HepG2 (cell line): ENCODE results near the gene JMJD6. TPM values are rescaled to one million over a fixed set of nuclear protein-coding genes. Genes with fewer than 3 reads are reported as not detected.
A peak's percentile ranks its signal among the peaks of the same experiment; 100 is the strongest.

Experiments used
- CAMTA2 ChIP-seq: sonication (generic); formaldehyde crosslinking; IDR thresholded peaks from 2 replicates; pipeline ENCODE4 v1.4.0; 2020; ENCODE audit warnings: mild to moderate bottlenecking, missing genetic modification reagents, borderline replicate concordance
- FIP1L1 ChIP-seq: fragments of 200-400 bp; formaldehyde crosslinking; IDR thresholded peaks from 2 replicates; pipeline ENCODE4 v1.6.1; 2018; ENCODE audit warnings: low read depth, mild to moderate bottlenecking, low read length, moderate library complexity, borderline replicate concordance; ENCODE audit not compliant: insufficient read depth
- GTF2F1 ChIP-seq: fragments of 150-350 bp; IDR thresholded peaks from 2 replicates; pipeline ENCODE4 v1.6.1; 2014; ENCODE audit warnings: low read length
- HMG20A ChIP-seq: IDR thresholded peaks from 2 replicates; pipeline ENCODE4 v1.6.1; 2016; ENCODE audit warnings: borderline replicate concordance
- HNRNPLL ChIP-seq: fragments of 200-400 bp; formaldehyde crosslinking; IDR thresholded peaks from 2 replicates; pipeline ENCODE4 v1.6.1; 2017; ENCODE audit warnings: mild to moderate bottlenecking, low read depth, low read length; ENCODE audit not compliant: poor library complexity, severe bottlenecking
- KLF6 ChIP-seq: IDR thresholded peaks from 2 replicates; pipeline ENCODE4 v1.8.0; 2016; ENCODE audit warnings: missing biosample characterization, missing genetic modification reagents
- MTA1 ChIP-seq: sonication (generic); formaldehyde crosslinking; IDR thresholded peaks from 2 replicates; pipeline ENCODE4 v1.4.0; 2020; ENCODE audit warnings: missing genetic modification reagents, mild to moderate bottlenecking, borderline replicate concordance
- MXI1 ChIP-seq: IDR thresholded peaks from 3 replicates; pipeline ENCODE4 v1.6.1; 2012; ENCODE audit warnings: low read depth, low read length, inconsistent platforms, borderline replicate concordance
- SIX4 ChIP-seq: sonication (generic); formaldehyde crosslinking; IDR thresholded peaks from 2 replicates; pipeline ENCODE4 v1.4.0; 2020; ENCODE audit warnings: missing genetic modification reagents
- SP5 ChIP-seq: IDR thresholded peaks from 2 replicates; pipeline ENCODE4 v1.6.1; 2016; ENCODE audit warnings: low read depth, borderline replicate concordance
- ZNF143 ChIP-seq: sonication (generic); formaldehyde crosslinking; IDR thresholded peaks from 2 replicates; pipeline ENCODE4 v1.4.0; 2020; ENCODE audit warnings: missing genetic modification reagents
- ZNF224 ChIP-seq: sonication (generic); formaldehyde crosslinking; IDR thresholded peaks from 2 replicates; pipeline ENCODE4 v1.5.0; 2020; ENCODE audit warnings: mild to moderate bottlenecking, missing genetic modification reagents
- ZNF350 ChIP-seq: sonication (generic); formaldehyde crosslinking; IDR thresholded peaks from 2 replicates; pipeline ENCODE4 v1.4.0; 2020; ENCODE audit warnings: mild to moderate bottlenecking, low read depth, missing genetic modification reagents, borderline replicate concordance
- ZNF431 ChIP-seq: sonication (generic); formaldehyde crosslinking; IDR thresholded peaks from 2 replicates; pipeline ENCODE4 v1.9.0; 2022; ENCODE audit warnings: missing genetic modification reagents, low read depth, mild to moderate bottlenecking, borderline replicate concordance
- ZNF468 ChIP-seq: sonication (generic); formaldehyde crosslinking; IDR thresholded peaks from 2 replicates; pipeline ENCODE4 v1.8.0; 2022; ENCODE audit warnings: mild to moderate bottlenecking, moderate library complexity, missing genetic modification reagents
- ZNF530 ChIP-seq: sonication (generic); formaldehyde crosslinking; IDR thresholded peaks from 2 replicates; pipeline ENCODE4 v1.5.0; 2020; ENCODE audit warnings: low read depth, mild to moderate bottlenecking, missing genetic modification reagents
- ZNF660 ChIP-seq: sonication (generic); formaldehyde crosslinking; IDR thresholded peaks from 2 replicates; pipeline ENCODE4 v1.5.1; 2020; ENCODE audit warnings: mild to moderate bottlenecking, low read depth, missing genetic modification reagents, borderline replicate concordance
- polyA plus RNA-seq, 8 experiments: library from polyadenylated mRNA; depleted of rRNA in 3 of 8; stranded (reverse) in 7 of 8; unstranded in 1 of 8; fragments of >200 nt; fragmentation: Illumina TruSeq in 4 of 8; extraction: Trizol in 4 of 8; gene quantifications; 2 replicates each; pipeline versions ENCODE4 v1.2.1 to v1.2.3, GENCODE V29; 2011 to 2016; ENCODE audit warnings: low read depth in 4 of 8, missing spikeins in 1 of 8, mixed read lengths in 1 of 8; ENCODE audit not compliant: insufficient read depth in 1 of 8
- total RNA-seq, 5 experiments: library from RNA; depleted of rRNA; stranded (reverse); fragments of >200 nt; fragmentation: Illumina TruSeq; extraction: Trizol; gene quantifications; 2 replicates each; pipeline ENCODE4 v1.2.3, GENCODE V29; 2016; ENCODE audit warnings: low read depth in 1 of 5
- TF ChIP-seq, protein P1 (sequence below): sonication (generic); formaldehyde crosslinking; conservative IDR thresholded peaks from 2 replicates; pipeline ENCODE4 v1.8.0; 2022; ENCODE audit warnings: mild to moderate bottlenecking, moderate library complexity, missing genetic modification reagents
- TF ChIP-seq, protein P2 (sequence below): sonication (generic); formaldehyde crosslinking; conservative IDR thresholded peaks from 2 replicates; pipeline ENCODE4 v1.8.0; 2022; ENCODE audit warnings: missing genetic modification reagents
- TF ChIP-seq, protein P3 (sequence below): sonication (generic); IDR thresholded peaks from 2 replicates; pipeline ENCODE4 v1.6.1; 2016; ENCODE audit warnings: low read depth, borderline replicate concordance
- TF ChIP-seq, protein P4 (sequence below): sonication (generic); formaldehyde crosslinking; IDR thresholded peaks from 2 replicates; pipeline ENCODE4 v1.5.0; 2020; ENCODE audit warnings: missing genetic modification reagents

Gene JMJD6
- total and polyA plus RNA-seq, 2 of the 13 experiments (the other 11 are each of a cell fraction or from before 2014, with no cell fraction given) = 33.6 to 41.0 TPM

DNA sequence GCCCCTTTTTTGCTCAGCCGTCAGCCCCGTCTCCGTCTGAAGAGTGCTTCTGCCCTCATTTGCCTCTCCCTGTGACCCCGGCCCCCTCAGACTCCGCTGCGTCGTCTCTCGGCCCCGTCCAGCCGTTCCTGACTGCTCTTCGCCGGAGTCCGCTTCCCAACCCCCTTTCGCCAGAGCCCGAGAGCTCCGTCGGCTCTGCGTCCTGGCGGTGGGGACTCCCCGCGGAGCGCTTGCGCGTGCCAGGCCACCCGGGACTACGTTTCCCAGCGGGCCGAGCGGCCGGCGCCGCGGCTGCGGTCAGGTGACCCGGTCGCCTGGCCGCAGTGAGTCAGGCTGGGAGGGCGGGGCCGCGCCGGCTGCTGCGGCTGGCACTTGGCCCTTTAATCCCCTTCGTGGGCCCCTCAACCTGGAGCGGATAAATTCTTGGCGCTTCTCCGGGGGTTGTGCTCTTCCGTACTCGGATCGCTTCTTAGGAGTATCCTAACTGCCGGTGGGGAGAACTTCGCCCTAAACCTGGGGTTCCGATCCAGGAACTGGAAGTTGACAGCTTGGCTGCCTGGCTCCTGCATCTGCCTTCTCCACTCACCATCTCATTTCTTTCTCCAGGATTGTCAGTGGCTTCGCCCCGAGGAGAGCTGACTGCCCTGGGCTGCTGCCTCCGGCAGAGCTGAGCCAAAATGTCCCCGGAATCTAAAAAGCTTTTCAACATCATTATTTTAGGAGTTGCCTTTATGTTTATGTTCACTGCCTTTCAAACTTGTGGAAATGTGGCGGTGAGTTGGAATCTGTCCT lies 11.5 kb upstream of the JMJD6 start, which contains the start of gene MFSD11 (continued):
- no peak for TF ChIP-seq ZNF224 (CRISPR knock-in tag)
- TF ChIP-seq SIX4 (CRISPR knock-in tag) = peak; percentile 17; the same call in 1 of the 2 replicates
- peak; percentile 91; the same call in 2 of the 3 replicates for TF ChIP-seq MXI1
- peak; percentile 85 for TF ChIP-seq SP5 (CRISPR knock-in tag)
- no peak for TF ChIP-seq ZNF530 (CRISPR knock-in tag)
- peak; percentile 95 for TF ChIP-seq ZNF143
- TF ChIP-seq FIP1L1 = 0 out of 2 replicates have a peak, but pooled peaks have one; percentile 79
- TF ChIP-seq, protein P1, sequence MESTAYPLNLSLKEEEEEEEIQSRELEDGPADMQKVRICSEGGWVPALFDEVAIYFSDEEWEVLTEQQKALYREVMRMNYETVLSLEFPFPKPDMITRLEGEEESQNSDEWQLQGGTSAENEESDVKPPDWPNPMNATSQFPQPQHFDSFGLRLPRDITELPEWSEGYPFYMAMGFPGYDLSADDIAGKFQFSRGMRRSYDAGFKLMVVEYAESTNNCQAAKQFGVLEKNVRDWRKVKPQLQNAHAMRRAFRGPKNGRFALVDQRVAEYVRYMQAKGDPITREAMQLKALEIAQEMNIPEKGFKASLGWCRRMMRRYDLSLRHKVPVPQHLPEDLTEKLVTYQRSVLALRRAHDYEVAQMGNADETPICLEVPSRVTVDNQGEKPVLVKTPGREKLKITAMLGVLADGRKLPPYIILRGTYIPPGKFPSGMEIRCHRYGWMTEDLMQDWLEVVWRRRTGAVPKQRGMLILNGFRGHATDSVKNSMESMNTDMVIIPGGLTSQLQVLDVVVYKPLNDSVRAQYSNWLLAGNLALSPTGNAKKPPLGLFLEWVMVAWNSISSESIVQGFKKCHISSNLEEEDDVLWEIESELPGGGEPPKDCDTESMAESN (CRISPR knock-in tag) = no peak
- 0 out of 2 replicates have a peak, but pooled peaks have one; percentile 24 for TF ChIP-seq GTF2F1
- TF ChIP-seq, protein P2, sequence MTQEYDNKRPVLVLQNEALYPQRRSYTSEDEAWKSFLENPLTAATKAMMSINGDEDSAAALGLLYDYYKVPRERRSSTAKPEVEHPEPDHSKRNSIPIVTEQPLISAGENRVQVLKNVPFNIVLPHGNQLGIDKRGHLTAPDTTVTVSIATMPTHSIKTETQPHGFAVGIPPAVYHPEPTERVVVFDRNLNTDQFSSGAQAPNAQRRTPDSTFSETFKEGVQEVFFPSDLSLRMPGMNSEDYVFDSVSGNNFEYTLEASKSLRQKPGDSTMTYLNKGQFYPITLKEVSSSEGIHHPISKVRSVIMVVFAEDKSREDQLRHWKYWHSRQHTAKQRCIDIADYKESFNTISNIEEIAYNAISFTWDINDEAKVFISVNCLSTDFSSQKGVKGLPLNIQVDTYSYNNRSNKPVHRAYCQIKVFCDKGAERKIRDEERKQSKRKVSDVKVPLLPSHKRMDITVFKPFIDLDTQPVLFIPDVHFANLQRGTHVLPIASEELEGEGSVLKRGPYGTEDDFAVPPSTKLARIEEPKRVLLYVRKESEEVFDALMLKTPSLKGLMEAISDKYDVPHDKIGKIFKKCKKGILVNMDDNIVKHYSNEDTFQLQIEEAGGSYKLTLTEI (CRISPR knock-in tag) = no peak
- peak; percentile 83 for TF ChIP-seq HNRNPLL
- no peak for TF ChIP-seq CAMTA2 (CRISPR knock-in tag)
- TF ChIP-seq, protein P3, sequence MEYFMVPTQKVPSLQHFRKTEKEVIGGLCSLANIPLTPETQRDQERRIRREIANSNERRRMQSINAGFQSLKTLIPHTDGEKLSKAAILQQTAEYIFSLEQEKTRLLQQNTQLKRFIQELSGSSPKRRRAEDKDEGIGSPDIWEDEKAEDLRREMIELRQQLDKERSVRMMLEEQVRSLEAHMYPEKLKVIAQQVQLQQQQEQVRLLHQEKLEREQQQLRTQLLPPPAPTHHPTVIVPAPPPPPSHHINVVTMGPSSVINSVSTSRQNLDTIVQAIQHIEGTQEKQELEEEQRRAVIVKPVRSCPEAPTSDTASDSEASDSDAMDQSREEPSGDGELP = peak; percentile 81; the same call in 1 of the 2 replicates
- TF ChIP-seq HMG20A (CRISPR knock-in tag) = no peak; the same call in 1 of the 2 replicates
- TF ChIP-seq ZNF660 = no peak
- no peak for TF ChIP-seq ZNF431 (CRISPR knock-in tag)
- TF ChIP-seq, protein P4, sequence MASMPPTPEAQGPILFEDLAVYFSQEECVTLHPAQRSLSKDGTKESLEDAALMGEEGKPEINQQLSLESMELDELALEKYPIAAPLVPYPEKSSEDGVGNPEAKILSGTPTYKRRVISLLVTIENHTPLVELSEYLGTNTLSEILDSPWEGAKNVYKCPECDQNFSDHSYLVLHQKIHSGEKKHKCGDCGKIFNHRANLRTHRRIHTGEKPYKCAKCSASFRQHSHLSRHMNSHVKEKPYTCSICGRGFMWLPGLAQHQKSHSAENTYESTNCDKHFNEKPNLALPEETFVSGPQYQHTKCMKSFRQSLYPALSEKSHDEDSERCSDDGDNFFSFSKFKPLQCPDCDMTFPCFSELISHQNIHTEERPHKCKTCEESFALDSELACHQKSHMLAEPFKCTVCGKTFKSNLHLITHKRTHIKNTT (CRISPR knock-in tag) = no peak
- no peak for TF ChIP-seq ZNF468
- peak; percentile 63 for TF ChIP-seq ZNF350 (CRISPR knock-in tag)
- peak; percentile 69 for TF ChIP-seq KLF6 (CRISPR knock-in tag)
- TF ChIP-seq MTA1 (CRISPR knock-in tag) = peak; percentile 47; the same call in 1 of the 2 replicates
